ENCODE data around the gene TMEM121.
A peak's percentile ranks its signal among the peaks of the same experiment; 100 is the strongest.
"Not testable (repeated sequence)": the region's sequence is repeated elsewhere in the genome, so short reads cannot be mapped to it uniquely, and the experiment has no call there.

The TMEM121 gene

GRCh38 chr14:105528586-105529318 lies 2.4 kb downstream of the TMEM121 start:
- no peak for DNase-seq (ENCODE audit: low read depth)

GRCh38 chr14:105529319-105529568 lies 2.9 kb downstream of the TMEM121 start:
- DNase-seq (ENCODE audit: low read depth): no peak

- no peak for DNase-seq (ENCODE audit: low read depth)
Measured at GRCh38 chr14:105529569-105530284, 3.3 kb downstream of the TMEM121 start.

- no peak for DNase-seq (ENCODE audit: low read depth)
Measured at GRCh38 chr14:105530285-105531087, 4.1 kb downstream of the TMEM121 start.

- no peak for DNase-seq (ENCODE audit: low read depth)
Measured at GRCh38 chr14:105531088-105531893, 4.9 kb downstream of the TMEM121 start.

- no peak for DNase-seq (ENCODE audit: low read depth)
Measured at GRCh38 chr14:105531894-105532623, 5.7 kb downstream of the TMEM121 start.

- no peak for DNase-seq (ENCODE audit: low read depth)
Measured at GRCh38 chr14:105532735-105533141, 6.4 kb downstream of the TMEM121 start.

GRCh38 chr14:105533391-105533790 lies 7.0 kb downstream of the TMEM121 start:
- no peak for DNase-seq (ENCODE audit: low read depth)

- DNase-seq (ENCODE audit: low read depth): no peak
Measured at GRCh38 chr14:105533811-105534498, 7.6 kb downstream of the TMEM121 start.

- DNase-seq (ENCODE audit: low read depth): no peak
Measured at GRCh38 chr14:105534586-105534985, 8.2 kb downstream of the TMEM121 start.

- DNase-seq (ENCODE audit: low read depth): no peak
Measured at GRCh38 chr14:105536051-105536450, 9.7 kb downstream of the TMEM121 start.

GRCh38 chr14:105536691-105537579 lies 10.6 kb downstream of the TMEM121 start:
- no peak for DNase-seq (ENCODE audit: low read depth)

- DNase-seq (ENCODE audit: low read depth): peak; percentile 74
Measured at GRCh38 chr14:105537580-105538474, 11.4 kb downstream of the TMEM121 start.

GRCh38 chr14:105538481-105539049 lies 12.2 kb downstream of the TMEM121 start:
- DNase-seq (ENCODE audit: low read depth): no peak

- DNase-seq (ENCODE audit: low read depth): no peak
Measured at GRCh38 chr14:105540811-105541210, 14.4 kb downstream of the TMEM121 start.

GRCh38 chr14:105541218-105541875 lies 15.0 kb downstream of the TMEM121 start:
- DNase-seq (ENCODE audit: low read depth): no peak

- DNase-seq (ENCODE audit: low read depth): not testable (repeated sequence)
Measured at GRCh38 chr14:105545676-105546075, 19.3 kb downstream of the TMEM121 start.

GRCh38 chr14:105546410-105546809 lies 20.0 kb downstream of the TMEM121 start:
- DNase-seq (ENCODE audit: low read depth): not testable (repeated sequence)

Measured in activated T-cell treated with anti-CD3 and anti-CD28 coated beads for 1 hour (primary cell).